Spleen (tissue), 11 donors: Measurements from ENCODE around the gene TMEM108. TPM values are rescaled to one million over a fixed set of nuclear protein-coding genes. Genes with fewer than 3 reads are reported as not detected.

ENCODE experiments used
- DNase-seq: peaks from one replicate; pipeline ENCODE4 v3.0.0-alpha.2; 2020
- H3K27ac ChIP-seq, 8 donors: fragments of 200-600 bp; sonication (generic) in 7 of 8; 1 replicate in 4 of 8; 2 replicates in 4 of 8; pipeline versions ENCODE4 v1.5.0 to v1.8.0; 2016 to 2021; ENCODE audit warnings: inconsistent platforms in 4 of 8, mild to moderate bottlenecking in 4 of 8, moderate library complexity in 1 of 8
- H3K27me3 ChIP-seq, 7 donors: fragments of 200-600 bp; sonication (generic) in 6 of 7; replicated peaks in 1 of 7; 1 replicate in 4 of 7; 2 replicates in 3 of 7; pipeline versions ENCODE4 v1.5.0 to v1.8.0; 2016 to 2021; ENCODE audit warnings: inconsistent platforms in 3 of 7, mild to moderate bottlenecking in 1 of 7
- H3K36me3 ChIP-seq, 6 donors: fragments of 200-600 bp; sonication (generic) in 5 of 6; 1 replicate in 4 of 6; 2 replicates in 2 of 6; pipeline versions ENCODE4 v1.5.0 to v1.8.0; 2016 to 2021; ENCODE audit warnings: inconsistent platforms in 2 of 6
- H3K4me1 ChIP-seq, 6 donors: fragments of 200-600 bp; sonication (generic) in 5 of 6; 1 replicate in 3 of 6; 2 replicates in 3 of 6; pipeline versions ENCODE4 v1.5.0 to v1.8.0; 2016 to 2021; ENCODE audit warnings: inconsistent platforms in 3 of 6
- H3K4me3 ChIP-seq, 8 donors: fragments of 200-600 bp; sonication (generic) in 7 of 8; 1 replicate in 4 of 8; 2 replicates in 4 of 8; pipeline versions ENCODE4 v1.5.0 to v1.8.0; 2016 to 2021; ENCODE audit warnings: inconsistent platforms in 4 of 8, mild to moderate bottlenecking in 4 of 8, moderate library complexity in 2 of 8
- H3K9me3 ChIP-seq, 8 donors: fragments of 200-600 bp; sonication (generic) in 7 of 8; 1 replicate in 4 of 8; 2 replicates in 4 of 8; pipeline versions ENCODE4 v1.5.0 to v1.8.0; 2016 to 2021; ENCODE audit warnings: inconsistent platforms in 4 of 8
- CTCF ChIP-seq, 11 experiments: fragments of 200-600 bp in 7 of 11; fragments of 450-650 bp in 4 of 11; sonication (generic) in 4 of 11; IDR thresholded peaks in 8 of 11; conservative IDR thresholded peaks in 3 of 11; 1 replicate in 7 of 11; 2 replicates in 4 of 11; pipeline versions ENCODE4 v1.4.0 to v1.8.0; 2016 to 2021; ENCODE audit warnings: antibody characterized with exemption in 11 of 11, inconsistent platforms in 4 of 11, mild to moderate bottlenecking in 1 of 11
- POLR2A ChIP-seq, 3 donors: fragments of 450-650 bp; IDR thresholded peaks; one replicate each; pipeline ENCODE4 v1.5.1; 2017; ENCODE audit warnings: antibody characterized with exemption in 3 of 3, mild to moderate bottlenecking in 1 of 3
- POLR2AphosphoS5 ChIP-seq, 3 donors: sonication (generic); formaldehyde crosslinking; IDR thresholded peaks; one replicate each; pipeline ENCODE4 v1.5.1; 2017; ENCODE audit warnings: antibody characterized with exemption in 3 of 3
- WGBS, 5 donors: extraction: QIAGEN DNeasy Blood & Tissue Kit in 3 of 5; methylation state at CpG; one replicate each; pipeline versions ENCODE4 v1.1.5 to v1.1.7; 2013 to 2018; 5-methylcytosine and 5-hydroxymethylcytosine counted together
- intact Hi-C: fragments of 100-400 bp; cut with DNase I; formaldehyde crosslinking; loops from one replicate; pipeline ENCODE4 v1.15.0; 2023; ENCODE audit warnings: low total_unique reads
- polyA plus RNA-seq, 3 donors: library from polyadenylated mRNA; stranded (reverse); fragments of 200-250 nt; gene quantifications; one replicate each; pipeline ENCODE4 v1.2.1, GENCODE V29; 2013
- total RNA-seq, 7 donors: library from RNA; depleted of rRNA in 3 of 7; stranded (reverse); fragments of >200 nt in 3 of 7; fragmentation: NEBNext Ultra II Directional in 4 of 7; extraction: Animal tissue kit (Norgen Biotek cat#: 25700) in 4 of 7; gene quantifications; one replicate each; pipeline versions ENCODE4 v1.1.0 to v1.2.1, GENCODE V29; 2016 to 2021
- donor health status: healthy with polysubstance abuse.
- donor health status: DM: no; HTN: no; CAD: no; lungs with moderate emphysema.
- donor health status: DM: no; HTN: no; CAD: no.
- donor health status: Bipolar disorder and iron deficiency.
- donor health status: healthy.
- donor health status: DM: no; HTN: no; CAD: no.
- donor health status: DM: yes; HTN: yes; CAD: no.

TMEM108 gene
- total and polyA plus RNA-seq, 10 donors, result 0.20 to 4.0 (median 1.1) TPM

GRCh38 chr3:133119176-133119575 is 81.0 kb downstream of the TMEM108 start:
- TF ChIP-seq POLR2A (IDR thresholded peaks at IDR 0.05), result no peak
- no peak for TF ChIP-seq CTCF (IDR thresholded peaks at IDR 0.05 in 8 of 11, conservative IDR thresholded peaks at IDR 0.05 in 3 of 11)
- no peak for TF ChIP-seq POLR2AphosphoS5 (IDR thresholded peaks at IDR 0.05)
- Histone ChIP-seq H3K36me3 (no peaks in the 10 kb centered on the region), H3K4me3 (no peak overlapping the region), H3K9me3 (no peaks in the 10 kb centered on the region), H3K27ac (no peak overlapping the region), H3K27me3 (no peaks in the 10 kb centered on the region), H3K4me1 (peaks cover 0 to 7% (median 0%) of the 10 kb centered on the region in 6 donors)
- 83 to 92% (median 89%) methylated on average over 2 of the region's 2 CpGs for WGBS, 5 donors
- intact Hi-C loops, result no loop called here
- no peak for DNase-seq

- intact Hi-C loops, result no loop called here
- Histone ChIP-seq H3K27ac (no peak overlapping the region), H3K27me3 (no peaks in the 10 kb centered on the region), H3K9me3 (no peaks in the 10 kb centered on the region), H3K36me3 (no peaks in the 10 kb centered on the region), H3K4me3 (no peak overlapping the region), H3K4me1 (peaks cover 0 to 7% (median 0%) of the 10 kb centered on the region in 6 donors)
- TF ChIP-seq POLR2A (IDR thresholded peaks at IDR 0.05) (no peak), CTCF (IDR thresholded peaks at IDR 0.05 in 8 of 11, conservative IDR thresholded peaks at IDR 0.05 in 3 of 11) (no peak), POLR2AphosphoS5 (IDR thresholded peaks at IDR 0.05) (no peak)
- no peak for DNase-seq
- whole genome bisulfite sequencing, 5 donors, result 38 to 59% (median 57%) methylated on average over 3 of the region's 3 CpGs
Observed at GRCh38 chr3:133121450-133121849, 83.3 kb downstream of the TMEM108 start.

- WGBS, 5 donors, result 55 to 68% (median 60%) methylated on average over 1 of the region's 1 CpG
- TF ChIP-seq POLR2A (IDR thresholded peaks at IDR 0.05), result no peak
- H3K27me3 ChIP-seq, result no peaks in the 10 kb centered on the region
- peaks cover 0 to 7% (median 0%) of the 10 kb centered on the region in 6 donors for H3K4me1 ChIP-seq
- DNase-seq, result no peak
- H3K27ac ChIP-seq, result no peak overlapping the region
- no peaks in the 10 kb centered on the region for H3K36me3 ChIP-seq
- intact Hi-C loops, result no loop called here
- H3K4me3 ChIP-seq, result no peak overlapping the region
- no peaks in the 10 kb centered on the region for H3K9me3 ChIP-seq
Observed at GRCh38 chr3:133123636-133124035, 85.4 kb downstream of the TMEM108 start.

- H3K4me1 ChIP-seq, result peaks cover 0 to 7% (median 0%) of the 10 kb centered on the region in 6 donors
- H3K27ac ChIP-seq, result no peak overlapping the region
- TF ChIP-seq POLR2A (IDR thresholded peaks at IDR 0.05) (no peak), POLR2AphosphoS5 (IDR thresholded peaks at IDR 0.05) (no peak), CTCF (IDR thresholded peaks at IDR 0.05 in 8 of 11, conservative IDR thresholded peaks at IDR 0.05 in 3 of 11) (no peak)
- no peak overlapping the region for H3K4me3 ChIP-seq
- H3K27me3 ChIP-seq, result no peaks in the 10 kb centered on the region
- H3K9me3 ChIP-seq, result no peaks in the 10 kb centered on the region
- DNase-seq, result no peak
- intact Hi-C loops, result no loop called here
- 28 to 38% (median 33%) methylated on average over 6 of the region's 6 CpGs for WGBS, 5 donors
- H3K36me3 ChIP-seq, result no peaks in the 10 kb centered on the region
Observed at GRCh38 chr3:133124511-133124910, 86.3 kb downstream of the TMEM108 start.

GRCh38 chr3:133125171-133125570 is 87.0 kb downstream of the TMEM108 start:
- intact Hi-C loops, result no loop called here
- Histone ChIP-seq H3K4me1 (peaks cover 0 to 7% (median 0%) of the 10 kb centered on the region in 6 donors), H3K27ac (no peak overlapping the region), H3K4me3 (no peak overlapping the region), H3K9me3 (no peaks in the 10 kb centered on the region), H3K27me3 (no peaks in the 10 kb centered on the region), H3K36me3 (no peaks in the 10 kb centered on the region)
- no peak for DNase-seq
- TF ChIP-seq POLR2A (IDR thresholded peaks at IDR 0.05), result no peak
- no peak for TF ChIP-seq POLR2AphosphoS5 (IDR thresholded peaks at IDR 0.05)
- no peak for TF ChIP-seq CTCF (IDR thresholded peaks at IDR 0.05 in 8 of 11, conservative IDR thresholded peaks at IDR 0.05 in 3 of 11)
- 77 to 87% (median 86%) methylated on average over 4 of the region's 4 CpGs for WGBS, 5 donors
